CD4-positive, alpha-beta T cell (primary cell): Measurements from ENCODE around the gene TXNDC15. TPM values are rescaled to one million over a fixed set of nuclear protein-coding genes. Genes with fewer than 3 reads are reported as not detected.

ENCODE experiments used
- ATAC-seq: fragments of 200-7000 bp; cut with Tn5 transposase; one replicate; pipeline ENCODE4 v1.10.0; 2022; ENCODE audit warnings: mild to moderate bottlenecking; ENCODE audit not compliant: poor library complexity
- CTCF ChIA-PET: fragments of 350-600 bp; sonication (Branson Sonifier 250); formaldehyde crosslinking; loops from one replicate; lab custom pipeline; 2021; ENCODE audit warnings: antibody characterized with exemption, inconsistent platforms; lab: Charles Lee
- POLR2A ChIA-PET: fragments of 350-600 bp; sonication (Branson Sonifier 250); formaldehyde crosslinking; loops from one replicate; lab custom pipeline; 2021; ENCODE audit warnings: antibody characterized with exemption, inconsistent platforms; lab: Charles Lee
- DNase-seq, 14 experiments: peaks; one replicate each; pipeline ENCODE4 v3.0.0-alpha.2; 2013 to 2020; ENCODE audit warnings: mixed read lengths in 2 of 14
- H3K27ac ChIP-seq, 2 donors: one replicate each; pipeline versions ENCODE4 v1.5.1 to v1.7.0; 2013; ENCODE audit warnings: low read length in 2 of 2, low read depth in 1 of 2, mild to moderate bottlenecking in 1 of 2
- H3K27me3 ChIP-seq, 2 experiments: 1 replicate in 1 of 2; 2 replicates in 1 of 2; pipeline versions ENCODE4 v1.6.1 to v1.7.0; 2013; ENCODE audit warnings: low read length in 2 of 2, control low read depth in 1 of 2, mild to moderate bottlenecking in 1 of 2, moderate library complexity in 1 of 2; ENCODE audit not compliant: insufficient read depth in 2 of 2, control insufficient read depth in 1 of 2
- H3K36me3 ChIP-seq: one replicate; pipeline ENCODE4 v1.6.1; 2013; ENCODE audit warnings: low read length, control low read depth; ENCODE audit not compliant: insufficient read depth
- H3K4me1 ChIP-seq: one replicate; pipeline ENCODE4 v1.6.1; 2013; ENCODE audit warnings: low read length, control low read depth; ENCODE audit not compliant: insufficient read depth
- H3K4me3 ChIP-seq: one replicate; pipeline ENCODE4 v1.5.1; 2013; ENCODE audit warnings: mild to moderate bottlenecking, low read length, moderate library complexity
- H3K9me3 ChIP-seq, 2 experiments: 1 replicate in 1 of 2; 2 replicates in 1 of 2; pipeline versions ENCODE4 v1.6.1 to v1.7.0; 2013; ENCODE audit warnings: low read length in 2 of 2, mild to moderate bottlenecking in 2 of 2, control low read depth in 1 of 2, moderate library complexity in 1 of 2; ENCODE audit not compliant: control insufficient read depth in 1 of 2, insufficient read depth in 1 of 2
- H3K27ac Mint-ChIP-seq: one replicate; pipeline ENCODE4 v1.8.0; 2020; ENCODE audit warnings: mixed read lengths
- H3K27me3 Mint-ChIP-seq: one replicate; pipeline ENCODE4 v1.8.0; 2021; ENCODE audit warnings: mixed read lengths
- H3K36me3 Mint-ChIP-seq: one replicate; pipeline ENCODE4 v1.8.0; 2021; ENCODE audit warnings: low read depth, mixed read lengths
- H3K4me1 Mint-ChIP-seq: one replicate; pipeline ENCODE4 v1.8.0; 2021; ENCODE audit warnings: low read depth, mixed read lengths
- H3K4me3 Mint-ChIP-seq: one replicate; pipeline ENCODE4 v1.8.0; 2020; ENCODE audit warnings: mild to moderate bottlenecking, mixed read lengths
- H3K9me3 Mint-ChIP-seq: one replicate; pipeline ENCODE4 v1.8.0; 2020; ENCODE audit warnings: mixed read lengths
- intact Hi-C, 2 experiments: fragments of 100-400 bp; cut with DNase I in 1 of 2; cut with micrococcal nuclease in 1 of 2; formaldehyde crosslinking; loops; one replicate each; pipeline versions ENCODE4 v1.15.1 to v1.9.0; 2023 to 2025; cut with DNase I, micrococcal nuclease
- total RNA-seq, 174 experiments: library from RNA in 2 of 174; stranded (reverse) in 2 of 174; gene quantifications; one replicate each; pipeline ENCODE4 v1.2.3 and lab custom pipeline; 2021 to 2026
- TF ChIP-seq, protein P1 (sequence below): fragments of 200-600 bp; IDR thresholded peaks from one replicate; pipeline ENCODE4 v1.8.0; 2022; ENCODE audit warnings: antibody characterized with exemption, mild to moderate bottlenecking

The TXNDC15 gene
- total RNA-seq, 2 experiments from 2014 or later: 19.6 to 20.0 TPM

DNA sequence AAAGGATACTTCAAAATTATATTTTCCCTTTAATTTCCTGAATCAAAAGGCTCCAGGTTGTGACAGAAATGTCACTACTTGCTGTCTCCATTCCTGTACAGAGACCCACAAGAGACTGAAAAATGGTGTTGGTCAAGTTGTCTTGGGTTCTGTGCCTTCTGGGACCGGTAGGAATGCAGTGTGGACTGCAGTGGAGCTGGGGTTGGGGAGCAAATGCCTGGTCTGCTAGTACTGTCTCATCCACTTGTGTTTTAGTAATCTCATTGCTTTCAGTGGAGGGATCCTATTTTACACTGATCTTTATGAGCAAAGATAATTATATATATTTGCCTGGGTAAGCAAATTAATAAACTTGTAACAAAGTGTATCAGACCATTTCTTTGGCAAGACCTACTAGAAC is 69.4 kb downstream of the TXNDC15 start:
- no peak overlapping the region for H3K4me3 Mint-ChIP-seq
- Histone ChIP-seq H3K9me3 (no peaks in the 10 kb centered on the region), H3K27me3 (no peaks in the 10 kb centered on the region), H3K36me3 (no peaks in the 10 kb centered on the region), H3K27ac (no peak overlapping the region), H3K4me1 (no peaks in the 10 kb centered on the region), H3K4me3 (no peak overlapping the region)
- H3K4me1 Mint-ChIP-seq: no peaks in the 10 kb centered on the region
- TF ChIP-seq, protein P1, sequence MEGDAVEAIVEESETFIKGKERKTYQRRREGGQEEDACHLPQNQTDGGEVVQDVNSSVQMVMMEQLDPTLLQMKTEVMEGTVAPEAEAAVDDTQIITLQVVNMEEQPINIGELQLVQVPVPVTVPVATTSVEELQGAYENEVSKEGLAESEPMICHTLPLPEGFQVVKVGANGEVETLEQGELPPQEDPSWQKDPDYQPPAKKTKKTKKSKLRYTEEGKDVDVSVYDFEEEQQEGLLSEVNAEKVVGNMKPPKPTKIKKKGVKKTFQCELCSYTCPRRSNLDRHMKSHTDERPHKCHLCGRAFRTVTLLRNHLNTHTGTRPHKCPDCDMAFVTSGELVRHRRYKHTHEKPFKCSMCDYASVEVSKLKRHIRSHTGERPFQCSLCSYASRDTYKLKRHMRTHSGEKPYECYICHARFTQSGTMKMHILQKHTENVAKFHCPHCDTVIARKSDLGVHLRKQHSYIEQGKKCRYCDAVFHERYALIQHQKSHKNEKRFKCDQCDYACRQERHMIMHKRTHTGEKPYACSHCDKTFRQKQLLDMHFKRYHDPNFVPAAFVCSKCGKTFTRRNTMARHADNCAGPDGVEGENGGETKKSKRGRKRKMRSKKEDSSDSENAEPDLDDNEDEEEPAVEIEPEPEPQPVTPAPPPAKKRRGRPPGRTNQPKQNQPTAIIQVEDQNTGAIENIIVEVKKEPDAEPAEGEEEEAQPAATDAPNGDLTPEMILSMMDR: no peak
- no peaks in the 10 kb centered on the region for H3K9me3 Mint-ChIP-seq
- intact Hi-C loops: no loop called here
- no peak for ATAC-seq
- CTCF ChIA-PET: no interaction called here
- no peaks in the 10 kb centered on the region for H3K27me3 Mint-ChIP-seq
- H3K27ac Mint-ChIP-seq: no peak overlapping the region
- peaks cover 16% of the 10 kb centered on the region for H3K36me3 Mint-ChIP-seq
- DNase-seq: no peak
- POLR2A ChIA-PET: no interaction called here

DNA sequence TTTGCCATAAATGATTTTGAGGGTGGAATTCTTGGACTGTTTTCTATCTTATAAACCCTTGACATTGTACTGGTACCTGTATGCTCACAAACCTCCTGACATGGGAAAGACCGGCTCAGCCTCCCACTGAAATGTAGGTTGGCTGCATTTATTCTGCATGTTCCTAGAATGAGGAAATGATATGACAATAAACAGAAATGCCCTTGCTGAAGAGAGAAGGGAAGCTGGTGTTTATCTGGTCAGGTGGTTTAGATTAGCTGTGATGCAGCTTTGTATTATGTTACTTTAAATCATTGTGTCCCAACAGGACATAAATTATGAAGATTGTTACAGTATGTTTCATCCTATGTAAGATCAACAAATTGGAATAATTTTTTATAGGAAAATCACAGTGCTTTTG is 70.5 kb downstream of the TXNDC15 start:
- TF ChIP-seq, protein P1: no peak
- Histone ChIP-seq H3K4me1 (no peaks in the 10 kb centered on the region), H3K27me3 (no peaks in the 10 kb centered on the region), H3K27ac (no peak overlapping the region), H3K36me3 (no peaks in the 10 kb centered on the region), H3K9me3 (no peaks in the 10 kb centered on the region), H3K4me3 (no peak overlapping the region)
- no peak overlapping the region for H3K27ac Mint-ChIP-seq
- H3K4me3 Mint-ChIP-seq: no peak overlapping the region
- intact Hi-C loops: no loop called here
- DNase-seq (no peak), ATAC-seq (no peak)
- H3K27me3 Mint-ChIP-seq: no peaks in the 10 kb centered on the region
- CTCF ChIA-PET: no interaction called here
- no peaks in the 10 kb centered on the region for H3K4me1 Mint-ChIP-seq
- peaks cover 12% of the 10 kb centered on the region for H3K36me3 Mint-ChIP-seq
- no peaks in the 10 kb centered on the region for H3K9me3 Mint-ChIP-seq
- POLR2A ChIA-PET: no interaction called here

DNA sequence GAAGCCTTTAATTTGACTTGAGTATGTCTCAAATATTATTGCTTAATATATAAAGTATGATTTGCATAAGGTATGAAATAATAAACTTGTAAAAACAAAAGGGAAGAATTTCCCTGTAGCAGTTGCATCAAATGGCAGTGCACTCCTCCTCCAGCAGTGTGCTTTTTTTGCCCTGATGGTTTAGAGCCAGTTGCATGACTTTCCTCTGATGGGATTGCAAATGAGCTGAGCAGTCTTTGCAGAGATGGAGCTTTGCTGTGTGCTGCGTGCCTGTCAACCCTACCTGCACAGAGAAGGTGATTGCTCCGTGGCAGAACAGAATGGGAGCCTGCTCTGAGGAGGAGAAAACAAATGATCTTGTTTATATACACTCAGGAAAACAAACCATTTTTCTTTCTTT is 70.9 kb downstream of the TXNDC15 start:
- Mint-ChIP-seq H3K36me3 (peaks cover 8% of the 10 kb centered on the region), H3K27ac (no peak overlapping the region), H3K4me1 (no peaks in the 10 kb centered on the region), H3K27me3 (no peaks in the 10 kb centered on the region), H3K4me3 (no peak overlapping the region), H3K9me3 (no peaks in the 10 kb centered on the region)
- no peak overlapping the region for H3K27ac ChIP-seq
- H3K27me3 ChIP-seq: no peaks in the 10 kb centered on the region
- TF ChIP-seq, protein P1: no peak
- no peaks in the 10 kb centered on the region for H3K4me1 ChIP-seq
- DNase-seq (no peak), ATAC-seq (no peak)
- ChIA-PET CTCF (no interaction called here), POLR2A (no interaction called here)
- no peaks in the 10 kb centered on the region for H3K36me3 ChIP-seq
- H3K4me3 ChIP-seq: no peak overlapping the region
- intact Hi-C loops: no loop called here
- H3K9me3 ChIP-seq: no peaks in the 10 kb centered on the region
